Stimulated activated CD4-positive, alpha-beta T cell treated with anti-CD3 and anti-CD28 coated beads, Interleukin-2, amount 100 ng/mL, for 4 hours (primary cell): ENCODE measurements around the gene MSL1.

Experiments
- DNase-seq: peaks from one replicate; pipeline ENCODE4 v3.0.0-alpha.2; 2020; ENCODE audit warnings: low read depth

Gene MSL1

GRCh38 chr17:40121181-40122135, at the start of gene MSL1:
Gene MSL1, plus strand, starts transcription at chr17:40121971. Its CDS starts 642 bp downstream, at chr17:40122613.
- peak; percentile 79 for DNase-seq

- DNase-seq = no peak
Measured at GRCh38 chr17:40072040-40072734, 49.6 kb upstream of the MSL1 start.

GRCh38 chr17:40072735-40073346, 48.9 kb upstream of the MSL1 start:
- no peak for DNase-seq

GRCh38 chr17:40073454-40074174, 48.2 kb upstream of the MSL1 start:
- no peak for DNase-seq

- DNase-seq = no peak
Measured at GRCh38 chr17:40074175-40074512, 47.6 kb upstream of the MSL1 start.

GRCh38 chr17:40074871-40075200, 46.9 kb upstream of the MSL1 start:
- DNase-seq = no peak

GRCh38 chr17:40075201-40075941, 46.4 kb upstream of the MSL1 start:
- DNase-seq = peak; percentile 61

- no peak for DNase-seq
Measured at GRCh38 chr17:40075942-40076498, 45.8 kb upstream of the MSL1 start.

GRCh38 chr17:40076591-40076990, 45.2 kb upstream of the MSL1 start:
- no peak for DNase-seq

- DNase-seq = no peak
Measured at GRCh38 chr17:40079545-40079944, 42.2 kb upstream of the MSL1 start.

GRCh38 chr17:40084477-40084876, 37.3 kb upstream of the MSL1 start:
- DNase-seq = no peak

- no peak for DNase-seq
Measured at GRCh38 chr17:40086150-40087044, 35.4 kb upstream of the MSL1 start.

GRCh38 chr17:40087049-40087794, 34.5 kb upstream of the MSL1 start:
- DNase-seq = no peak

- DNase-seq = no peak
Measured at GRCh38 chr17:40087903-40088718, 33.7 kb upstream of the MSL1 start.

GRCh38 chr17:40089077-40089895, 32.5 kb upstream of the MSL1 start:
- DNase-seq = no peak

GRCh38 chr17:40090237-40091119, 31.3 kb upstream of the MSL1 start:
- no peak for DNase-seq
